ENCODE results near the gene NCF4. TPM values are rescaled to one million over a fixed set of nuclear protein-coding genes. Genes with fewer than 3 reads are reported as not detected.

NCF4 gene
- total RNA-seq, 1 experiment from 2014 or later = not detected

DNA sequence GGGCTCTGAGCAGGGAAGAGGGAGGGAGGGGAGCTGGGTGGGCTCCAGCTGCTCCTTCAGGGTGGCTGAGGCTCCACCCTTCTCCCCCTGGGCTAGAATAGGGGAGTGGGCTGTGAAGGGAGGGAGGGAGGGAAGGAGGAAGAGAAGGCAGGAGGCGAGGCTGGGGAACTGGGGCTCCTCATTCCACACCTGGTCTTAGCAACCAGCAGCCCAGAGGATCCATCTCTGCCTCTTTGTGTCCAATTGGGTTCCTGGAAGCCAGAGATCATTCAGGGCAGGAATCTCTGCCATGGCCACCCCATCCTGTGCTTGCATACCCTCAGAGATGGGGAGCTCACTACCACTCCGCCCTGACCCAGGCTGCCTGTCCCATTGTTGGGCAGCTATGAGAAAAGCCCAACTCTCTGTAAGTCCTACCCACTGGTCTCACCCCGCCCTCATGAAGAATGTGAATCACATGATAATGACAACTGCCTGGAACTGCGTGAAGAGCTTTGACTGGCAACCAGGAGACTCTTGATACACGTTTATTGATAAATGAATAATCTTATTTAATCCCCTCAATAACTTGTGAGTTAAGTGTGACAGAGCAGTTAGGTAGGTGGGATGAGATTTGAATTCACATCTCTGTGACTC, 7.9 kb downstream of the NCF4 start:
- Mint-ChIP-seq H3K36me3 (ENCODE audit: insufficient read depth in 1 of 3, low read depth in 3 of 3) (no peaks in the 10 kb centered on the region), H3K4me1 (peaks cover 5 to 8% of the 10 kb centered on the region in 2 experiments; a peak in 3 of 4 replicates), H3K9me3 (peaks cover 8 to 12% of the 10 kb centered on the region in 2 experiments; a peak in 3 of 5 replicates), H3K4me3 (no peak overlapping the region), H3K27me3 (ENCODE audit: low read depth) (peaks cover 58% of the 10 kb centered on the region), H3K27ac (no peak overlapping the region)
- DNase-seq = no peak
- Histone ChIP-seq H4K5ac (ENCODE audit: insufficient read length, low read depth, low read length) (no peak overlapping the region), H2BK5ac (ENCODE audit: insufficient read length, low read length) (no peak overlapping the region), H2BK20ac (ENCODE audit: low read depth, low read length, poor library complexity, severe bottlenecking) (no peak overlapping the region), H4K20me1 (ENCODE audit: control insufficient read depth, insufficient read depth, insufficient read length) (no peaks in the 10 kb centered on the region), H3K4ac (ENCODE audit: low read depth, low read length) (no peak overlapping the region), H3K27ac (ENCODE audit: insufficient read length, low read depth, low read length) (no peak overlapping the region), H3K4me2 (ENCODE audit: insufficient read depth, insufficient read length, low read length) (no peak overlapping the region), H2AFZ (ENCODE audit: low read length) (no peak overlapping the region), H2BK15ac (ENCODE audit: low read depth, low read length) (no peak overlapping the region), H2BK12ac (ENCODE audit: insufficient read length, low read depth, low read length) (no peak overlapping the region), H3K79me2 (ENCODE audit: insufficient read depth, low read length) (no peaks in the 10 kb centered on the region), H3T11ph (ENCODE audit: low read length) (no peak overlapping the region), H3K79me1 (ENCODE audit: insufficient read depth, low read depth, low read length, poor library complexity, severe bottlenecking) (no peaks in the 10 kb centered on the region), H3K23ac (ENCODE audit: insufficient read length, low read depth, low read length) (no peak overlapping the region), H3K18ac (ENCODE audit: insufficient read length, low read depth, low read length) (no peak overlapping the region), H3K9me3 (ENCODE audit: control insufficient read depth, low read depth, low read length) (no peaks in the 10 kb centered on the region), H2AK5ac (ENCODE audit: insufficient read length, low read length) (no peak overlapping the region), H3K4me1 (ENCODE audit: insufficient read depth, low read length) (no peaks in the 10 kb centered on the region), H3K56ac (ENCODE audit: insufficient read length, low read depth, low read length) (no peak overlapping the region), H3K14ac (ENCODE audit: insufficient read depth, low read length) (no peak overlapping the region; the same call in 1 of the 2 replicates), H3K9ac (ENCODE audit: extremely low read depth, insufficient read length, low read length) (no peak overlapping the region), H4K8ac (replicated peaks; ENCODE audit: insufficient read length, low read depth, low read length) (no peak overlapping the region), H3K23me2 (ENCODE audit: insufficient read length, low read depth, low read length, poor library complexity, severe bottlenecking) (no peaks in the 10 kb centered on the region), H3K27me3 (ENCODE audit: insufficient read depth, low read length) (no peaks in the 10 kb centered on the region; the same call in 1 of the 2 replicates), H4K91ac (ENCODE audit: insufficient read length, low read depth, low read length) (no peak overlapping the region), H2BK120ac (ENCODE audit: low read depth, low read length, poor library complexity, severe bottlenecking) (no peak overlapping the region)
- TF ChIP-seq, protein P1, sequence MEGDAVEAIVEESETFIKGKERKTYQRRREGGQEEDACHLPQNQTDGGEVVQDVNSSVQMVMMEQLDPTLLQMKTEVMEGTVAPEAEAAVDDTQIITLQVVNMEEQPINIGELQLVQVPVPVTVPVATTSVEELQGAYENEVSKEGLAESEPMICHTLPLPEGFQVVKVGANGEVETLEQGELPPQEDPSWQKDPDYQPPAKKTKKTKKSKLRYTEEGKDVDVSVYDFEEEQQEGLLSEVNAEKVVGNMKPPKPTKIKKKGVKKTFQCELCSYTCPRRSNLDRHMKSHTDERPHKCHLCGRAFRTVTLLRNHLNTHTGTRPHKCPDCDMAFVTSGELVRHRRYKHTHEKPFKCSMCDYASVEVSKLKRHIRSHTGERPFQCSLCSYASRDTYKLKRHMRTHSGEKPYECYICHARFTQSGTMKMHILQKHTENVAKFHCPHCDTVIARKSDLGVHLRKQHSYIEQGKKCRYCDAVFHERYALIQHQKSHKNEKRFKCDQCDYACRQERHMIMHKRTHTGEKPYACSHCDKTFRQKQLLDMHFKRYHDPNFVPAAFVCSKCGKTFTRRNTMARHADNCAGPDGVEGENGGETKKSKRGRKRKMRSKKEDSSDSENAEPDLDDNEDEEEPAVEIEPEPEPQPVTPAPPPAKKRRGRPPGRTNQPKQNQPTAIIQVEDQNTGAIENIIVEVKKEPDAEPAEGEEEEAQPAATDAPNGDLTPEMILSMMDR (conservative IDR thresholded peaks at IDR 0.05) = no peak
- WGBS (ENCODE audit: extremely low coverage, insufficient read length, low lambda C conversion rate) = no CpG with 5 or more reads among the region's 5 CpGs
